NT2/D1 (cell line): ENCODE data around the gene RHOC.

ENCODE experiments used
- SUZ12 ChIP-seq: IDR thresholded peaks from 2 replicates; pipeline ENCODE4 v1.6.1; 2011; ENCODE audit not compliant: insufficient read length, insufficient read depth; ENCODE audit errors: extremely low read depth
- YY1 ChIP-seq: IDR thresholded peaks from 2 replicates; pipeline ENCODE4 v1.6.1; 2011; ENCODE audit not compliant: insufficient read length, insufficient read depth
- ZNF274 ChIP-seq: IDR thresholded peaks from 2 replicates; pipeline ENCODE4 v1.6.1; 2011; ENCODE audit warnings: mild to moderate bottlenecking, low read depth, low read length

- TF ChIP-seq SUZ12 (no peak), ZNF274 (no peak), YY1 (no peak)
These were observed 36.5 kb upstream of the RHOC start for GRCh38 chr1:112743174-112744008.
